ENCODE measurements around the gene REX1BD. TPM values are rescaled to one million over a fixed set of nuclear protein-coding genes. Genes with fewer than 3 reads are reported as not detected.
"Not testable (repeated sequence)": the region's sequence is repeated elsewhere in the genome, so short reads cannot be mapped to it uniquely, and the experiment has no call there.

Gene REX1BD
- total RNA-seq, 1 donor from 2014 or later, result 54.1 TPM

DNA sequence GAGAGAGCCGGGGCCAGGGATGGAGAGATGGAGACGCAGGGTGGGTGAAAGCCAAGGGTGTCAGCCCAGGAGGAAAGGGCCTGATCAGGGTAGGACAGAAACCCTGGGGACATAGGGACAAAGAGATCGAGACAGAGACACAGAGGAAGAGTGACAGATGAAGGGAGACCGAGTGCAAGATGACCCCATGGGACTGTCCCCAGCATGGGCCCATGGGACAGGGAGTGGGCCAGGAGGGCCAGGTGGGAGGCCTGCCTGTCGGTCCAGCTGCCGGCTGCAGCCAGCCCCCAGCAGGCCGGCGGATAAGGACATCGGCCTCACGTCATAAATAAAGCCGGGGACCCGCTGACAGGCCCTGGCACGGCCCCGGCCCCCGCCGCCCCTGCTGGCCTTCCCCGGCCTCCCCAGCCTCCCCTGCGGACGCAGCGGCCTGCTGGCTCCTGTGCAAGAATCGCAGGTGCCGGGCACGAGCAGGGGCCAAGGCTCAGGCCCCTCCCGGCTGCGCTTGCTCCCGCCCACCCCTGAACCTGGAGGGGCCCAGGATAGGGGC, 6.3 kb downstream of the REX1BD start:
- TF ChIP-seq CTCF (IDR thresholded peaks at IDR 0.05), result no peak
- H3K9me3 Mint-ChIP-seq (ENCODE audit: low read depth), result no peaks in the 10 kb centered on the region
- no peaks in the 10 kb centered on the region for H3K27me3 Mint-ChIP-seq (ENCODE audit: low read depth)
- no peaks in the 10 kb centered on the region for H3K36me3 Mint-ChIP-seq (ENCODE audit: low read depth)
- H3K4me1 Mint-ChIP-seq (ENCODE audit: low read depth), result peaks cover 10% of the 10 kb centered on the region
- DNase-seq (ENCODE audit: low spot score), result no peak
- no peak overlapping the region for H3K27ac Mint-ChIP-seq (ENCODE audit: unreplicated experiment)
- peak overlapping the region; percentile 59 for H3K4me3 Mint-ChIP-seq (ENCODE audit: unreplicated experiment)

DNA sequence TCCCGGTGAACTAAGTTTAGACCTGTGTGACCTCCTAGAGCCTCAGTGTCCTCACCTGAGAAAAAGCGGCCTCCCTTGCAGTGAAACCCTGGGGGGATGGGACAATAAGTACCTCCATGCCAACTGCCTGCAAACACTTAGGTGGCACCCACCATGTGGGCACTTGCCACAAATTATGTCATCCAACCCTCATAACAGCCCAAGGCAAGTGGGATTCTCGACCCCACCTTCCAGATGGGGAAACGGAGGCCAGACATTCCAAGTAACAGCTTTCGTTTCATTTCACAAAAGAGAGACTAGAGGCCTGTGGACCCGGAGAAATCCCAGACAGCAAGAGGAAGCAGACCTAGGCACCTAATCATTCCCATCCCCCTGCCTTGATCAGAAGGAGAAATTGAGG, 6.9 kb downstream of the REX1BD start:
- no peak for DNase-seq (ENCODE audit: low spot score)
- Mint-ChIP-seq H3K9me3 (ENCODE audit: low read depth) (no peaks in the 10 kb centered on the region), H3K4me3 (ENCODE audit: unreplicated experiment) (no peak overlapping the region), H3K36me3 (ENCODE audit: low read depth) (no peaks in the 10 kb centered on the region), H3K27me3 (ENCODE audit: low read depth) (no peaks in the 10 kb centered on the region), H3K27ac (ENCODE audit: unreplicated experiment) (no peak overlapping the region), H3K4me1 (ENCODE audit: low read depth) (peaks cover 5% of the 10 kb centered on the region)
- no peak for TF ChIP-seq CTCF (IDR thresholded peaks at IDR 0.05)

DNA sequence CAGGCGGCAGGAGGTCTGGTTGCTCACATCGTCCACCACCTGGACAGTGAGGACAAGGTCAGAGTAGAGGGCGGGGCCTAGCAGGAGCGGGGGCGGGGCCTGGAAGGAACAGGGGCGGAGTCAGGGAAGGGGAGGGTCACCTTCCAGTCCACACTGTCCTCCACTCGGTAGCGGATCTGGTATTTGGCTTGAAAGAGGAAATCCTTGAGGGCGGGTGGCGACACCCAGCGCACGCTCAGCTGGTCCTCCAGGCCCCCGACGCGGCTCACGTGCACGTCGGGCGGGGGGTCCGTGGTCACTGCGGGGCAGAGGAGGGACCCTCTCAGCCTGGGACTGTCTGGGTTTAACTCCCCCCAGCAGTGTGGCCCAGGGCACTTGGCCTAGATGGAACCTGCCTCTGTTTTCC, 8.2 kb downstream of the REX1BD start:
- Mint-ChIP-seq H3K36me3 (ENCODE audit: low read depth) (no peaks in the 10 kb centered on the region), H3K9me3 (ENCODE audit: low read depth) (no peaks in the 10 kb centered on the region), H3K27me3 (ENCODE audit: low read depth) (no peaks in the 10 kb centered on the region), H3K27ac (ENCODE audit: unreplicated experiment) (no peak overlapping the region), H3K4me3 (ENCODE audit: unreplicated experiment) (no peak overlapping the region), H3K4me1 (ENCODE audit: low read depth) (peaks cover 3% of the 10 kb centered on the region)
- no peak for DNase-seq (ENCODE audit: low spot score)
- no peak for TF ChIP-seq CTCF (IDR thresholded peaks at IDR 0.05)

- peaks cover 2% of the 10 kb centered on the region for H3K27me3 Mint-ChIP-seq (ENCODE audit: low read depth)
- no peaks in the 10 kb centered on the region for H3K36me3 Mint-ChIP-seq (ENCODE audit: low read depth)
- no peaks in the 10 kb centered on the region for H3K9me3 Mint-ChIP-seq (ENCODE audit: low read depth)
- no peak overlapping the region for H3K27ac Mint-ChIP-seq (ENCODE audit: unreplicated experiment)
- no peak overlapping the region for H3K4me3 Mint-ChIP-seq (ENCODE audit: unreplicated experiment)
- DNase-seq (ENCODE audit: low spot score), result no peak
- TF ChIP-seq CTCF (IDR thresholded peaks at IDR 0.05), result no peak
- H3K4me1 Mint-ChIP-seq (ENCODE audit: low read depth), result peaks cover 5% of the 10 kb centered on the region
Observed at GRCh38 chr19:18597809-18598660, 9.4 kb downstream of the REX1BD start.

DNA sequence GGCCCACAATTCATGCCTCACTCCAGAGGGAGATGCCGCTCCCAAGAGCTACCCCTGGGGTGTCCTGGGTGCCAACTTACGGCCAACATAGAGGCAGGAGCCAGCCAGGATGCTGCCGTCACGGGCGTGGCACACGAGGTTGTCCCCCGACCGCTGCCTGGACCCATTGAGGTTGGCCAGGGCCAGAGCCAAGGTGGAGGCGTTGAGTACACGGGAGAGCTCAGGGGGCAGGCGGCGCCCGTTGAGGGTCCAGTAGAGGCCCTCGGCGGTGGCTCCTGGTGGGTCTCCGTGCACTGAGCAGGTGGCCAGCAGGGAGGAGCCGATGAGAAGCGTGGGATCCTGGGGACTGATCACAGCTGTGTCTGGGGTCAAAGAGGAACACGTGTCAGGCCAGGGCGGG, 10.9 kb downstream of the REX1BD start:
- no peaks in the 10 kb centered on the region for H3K36me3 Mint-ChIP-seq (ENCODE audit: low read depth)
- no peak overlapping the region for H3K27ac Mint-ChIP-seq (ENCODE audit: unreplicated experiment)
- no peak for TF ChIP-seq CTCF (IDR thresholded peaks at IDR 0.05)
- no peak overlapping the region for H3K4me3 Mint-ChIP-seq (ENCODE audit: unreplicated experiment)
- H3K27me3 Mint-ChIP-seq (ENCODE audit: low read depth), result peaks cover 6% of the 10 kb centered on the region
- H3K4me1 Mint-ChIP-seq (ENCODE audit: low read depth), result peaks cover 9% of the 10 kb centered on the region
- no peaks in the 10 kb centered on the region for H3K9me3 Mint-ChIP-seq (ENCODE audit: low read depth)
- no peak for DNase-seq (ENCODE audit: low spot score)

GRCh38 chr19:18600692-18601397, 12.2 kb downstream of the REX1BD start:
- not testable (repeated sequence) for H3K4me3 Mint-ChIP-seq (ENCODE audit: unreplicated experiment); H3K27ac Mint-ChIP-seq (ENCODE audit: unreplicated experiment); H3K9me3 Mint-ChIP-seq (ENCODE audit: low read depth); H3K4me1 Mint-ChIP-seq (ENCODE audit: low read depth); DNase-seq (ENCODE audit: low spot score); H3K36me3 Mint-ChIP-seq (ENCODE audit: low read depth)
- peaks cover 14% of the 10 kb centered on the region for H3K27me3 Mint-ChIP-seq (ENCODE audit: low read depth)
